ENCODE results near the gene KIF11.

DNA sequence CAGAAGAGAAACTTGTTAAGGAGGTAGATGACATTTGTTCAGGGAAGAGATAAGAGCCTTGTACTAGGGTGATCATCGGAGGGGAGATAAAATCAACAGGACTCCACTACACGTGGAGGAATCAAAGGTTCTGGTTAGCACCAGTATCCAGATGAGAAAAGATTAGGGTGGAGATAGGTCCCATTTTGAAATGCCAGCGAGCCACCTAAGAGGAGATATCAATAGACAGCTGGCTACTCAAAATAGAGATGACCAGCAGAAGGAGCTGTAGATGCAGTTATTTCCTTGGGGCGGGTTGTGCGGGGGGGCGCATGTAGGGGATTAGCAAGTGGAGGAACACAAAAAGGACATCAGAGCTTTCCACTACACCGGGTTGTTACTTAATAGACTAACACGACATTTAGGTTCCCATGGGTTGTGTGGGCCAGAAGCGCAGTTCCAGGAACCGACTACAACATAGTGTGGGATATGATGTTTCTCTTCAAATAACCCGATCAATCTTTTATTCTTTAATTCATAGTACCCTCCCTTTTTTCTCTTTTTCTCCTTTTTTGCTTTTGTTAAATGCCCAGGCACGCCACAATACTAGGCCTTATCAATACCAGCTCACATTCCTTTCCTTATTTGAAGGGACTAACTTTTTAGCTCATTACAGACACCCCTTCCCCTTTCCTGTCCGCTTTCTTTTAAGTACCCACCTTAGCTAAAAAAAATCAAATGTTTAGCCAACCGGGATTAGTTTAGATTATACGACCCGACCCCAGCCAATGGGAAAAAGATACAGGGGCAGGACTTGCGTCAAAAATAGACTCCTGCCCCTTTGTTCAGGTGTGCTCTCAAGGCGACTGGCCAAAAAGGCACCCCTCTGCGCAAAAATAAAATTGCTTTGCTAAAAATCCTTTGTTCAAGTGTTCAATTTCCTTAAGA lies 2.0 kb upstream of the KIF11 start:
- TF ChIP-seq, protein P1, sequence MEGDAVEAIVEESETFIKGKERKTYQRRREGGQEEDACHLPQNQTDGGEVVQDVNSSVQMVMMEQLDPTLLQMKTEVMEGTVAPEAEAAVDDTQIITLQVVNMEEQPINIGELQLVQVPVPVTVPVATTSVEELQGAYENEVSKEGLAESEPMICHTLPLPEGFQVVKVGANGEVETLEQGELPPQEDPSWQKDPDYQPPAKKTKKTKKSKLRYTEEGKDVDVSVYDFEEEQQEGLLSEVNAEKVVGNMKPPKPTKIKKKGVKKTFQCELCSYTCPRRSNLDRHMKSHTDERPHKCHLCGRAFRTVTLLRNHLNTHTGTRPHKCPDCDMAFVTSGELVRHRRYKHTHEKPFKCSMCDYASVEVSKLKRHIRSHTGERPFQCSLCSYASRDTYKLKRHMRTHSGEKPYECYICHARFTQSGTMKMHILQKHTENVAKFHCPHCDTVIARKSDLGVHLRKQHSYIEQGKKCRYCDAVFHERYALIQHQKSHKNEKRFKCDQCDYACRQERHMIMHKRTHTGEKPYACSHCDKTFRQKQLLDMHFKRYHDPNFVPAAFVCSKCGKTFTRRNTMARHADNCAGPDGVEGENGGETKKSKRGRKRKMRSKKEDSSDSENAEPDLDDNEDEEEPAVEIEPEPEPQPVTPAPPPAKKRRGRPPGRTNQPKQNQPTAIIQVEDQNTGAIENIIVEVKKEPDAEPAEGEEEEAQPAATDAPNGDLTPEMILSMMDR (IDR thresholded peaks at IDR 0.05), result no peak
- TF ChIP-seq POLR2A (IDR thresholded peaks at IDR 0.05), result no peak
